SK-N-MC (cell line): ENCODE results near the gene CALCOCO1.

ENCODE experiments used
- DNase-seq: peaks from one replicate; pipeline ENCODE4 v3.0.0-alpha.2; 2011; ENCODE audit warnings: low read depth, low spot score
- H3K27ac ChIP-seq: fragments of 200-600 bp; sonication (generic); 2 replicates; pipeline ENCODE4 v1.5.1; 2016; ENCODE audit warnings: mixed run types
- H3K36me3 ChIP-seq: fragments of 200-600 bp; sonication (generic); 2 replicates; pipeline ENCODE4 v1.6.1; 2017; ENCODE audit warnings: antibody characterized with exemption, low read length, mixed read lengths; ENCODE audit not compliant: insufficient read depth
- H3K4me3 ChIP-seq: fragments of 200-600 bp; sonication (generic); 2 replicates; pipeline ENCODE4 v1.5.1; 2016
- H3K9ac ChIP-seq: fragments of 200-600 bp; sonication (generic); 2 replicates; pipeline ENCODE4 v1.8.0; 2017; ENCODE audit warnings: mixed run types, mixed read lengths; ENCODE audit not compliant: insufficient read length
- H3K9me3 ChIP-seq: fragments of 200-600 bp; sonication (generic); 2 replicates; pipeline ENCODE4 v1.6.1; 2017; ENCODE audit warnings: low read depth, mild to moderate bottlenecking, antibody characterized with exemption, low read length, moderate library complexity, mixed read lengths
- EZH2 ChIP-seq: fragments of 200-600 bp; sonication (generic); IDR thresholded peaks from one replicate; pipeline ENCODE4 v1.6.1; 2017; ENCODE audit warnings: antibody characterized with exemption
- FOXP2 ChIP-seq: optimal IDR thresholded peaks from 2 replicates; pipeline ENCODE3; 2011; ENCODE audit warnings: mild to moderate bottlenecking, moderate library complexity; ENCODE audit not compliant: insufficient read depth; ENCODE audit errors: extremely low read length, control extremely low read depth
- POLR2AphosphoS5 ChIP-seq: IDR thresholded peaks from 2 replicates; pipeline ENCODE4 v1.6.1; 2012; ENCODE audit warnings: mild to moderate bottlenecking, low read depth, low read length, borderline replicate concordance

The CALCOCO1 gene

GRCh38 chr12:53754633-53755264 lies 27.5 kb upstream of the CALCOCO1 start:
- TF ChIP-seq FOXP2: no peak
- TF ChIP-seq EZH2: no peak
- TF ChIP-seq POLR2AphosphoS5: no peak
- Histone ChIP-seq H3K9me3 (no peaks in the 10 kb centered on the region), H3K9ac (peak overlapping the region; percentile 41), H3K27ac (peak overlapping the region; percentile 42; the same call in 1 of the 2 replicates), H3K36me3 (no peaks in the 10 kb centered on the region), H3K4me3 (peak overlapping the region; percentile 59)
- DNase-seq: no peak

GRCh38 chr12:53754188-53754585 lies 26.9 kb upstream of the CALCOCO1 start:
- no peaks in the 10 kb centered on the region for H3K36me3 ChIP-seq
- H3K9me3 ChIP-seq: no peaks in the 10 kb centered on the region
- peak overlapping the region; percentile 59 for H3K4me3 ChIP-seq
- no peak for DNase-seq
- H3K9ac ChIP-seq: no peak overlapping the region
- peak overlapping the region; percentile 42; the same call in 1 of the 2 replicates for H3K27ac ChIP-seq
- TF ChIP-seq EZH2 (no peak), POLR2AphosphoS5 (no peak), FOXP2 (no peak)

GRCh38 chr12:53752621-53753020 lies 25.4 kb upstream of the CALCOCO1 start:
- TF ChIP-seq FOXP2 (no peak), POLR2AphosphoS5 (no peak), EZH2 (no peak)
- no peak for DNase-seq
- H3K27ac ChIP-seq: no peak overlapping the region

GRCh38 chr12:53752192-53752601 lies 24.9 kb upstream of the CALCOCO1 start:
- H3K36me3 ChIP-seq: no peaks in the 10 kb centered on the region
- no peaks in the 10 kb centered on the region for H3K9me3 ChIP-seq
- no peak overlapping the region for H3K4me3 ChIP-seq
- no peak overlapping the region for H3K9ac ChIP-seq
- TF ChIP-seq EZH2: no peak
- TF ChIP-seq POLR2AphosphoS5: no peak
- TF ChIP-seq FOXP2: no peak
- H3K27ac ChIP-seq: no peak overlapping the region
- no peak for DNase-seq

More at GRCh38 chr12:53752621-53753020, 25.4 kb upstream of the CALCOCO1 start:
- no peak overlapping the region for H3K9ac ChIP-seq
- no peak overlapping the region for H3K4me3 ChIP-seq
- H3K36me3 ChIP-seq: no peaks in the 10 kb centered on the region
- H3K9me3 ChIP-seq: no peaks in the 10 kb centered on the region

GRCh38 chr12:53751336-53752191 lies 24.3 kb upstream of the CALCOCO1 start, which contains the start of gene CISTR:
Gene CISTR (minus strand): TSS chr12:53751979.
- Histone ChIP-seq H3K27ac (no peak within 1 kb of the TSS), H3K36me3 (no peaks in the 10 kb centered on the region), H3K4me3 (peak within 1 kb of the TSS; percentile 64), H3K9me3 (no peaks in the 10 kb centered on the region), H3K9ac (no peak within 1 kb of the TSS)
- TF ChIP-seq POLR2AphosphoS5: peak; percentile 28; the same call in 1 of the 2 replicates
- no peak for TF ChIP-seq EZH2
- no peak for DNase-seq

- no peaks in the 10 kb centered on the region for H3K36me3 ChIP-seq
- no peak overlapping the region for H3K27ac ChIP-seq
- no peak overlapping the region for H3K9ac ChIP-seq
- peak overlapping the region; percentile 64; the same call in 1 of the 2 replicates for H3K4me3 ChIP-seq
- no peaks in the 10 kb centered on the region for H3K9me3 ChIP-seq
- no peak for TF ChIP-seq POLR2AphosphoS5
- no peak for TF ChIP-seq FOXP2
- no peak for TF ChIP-seq EZH2
- no peak for DNase-seq
These were observed 23.6 kb upstream of the CALCOCO1 start for GRCh38 chr12:53750812-53751335.

GRCh38 chr12:53749986-53750811 lies 22.9 kb upstream of the CALCOCO1 start:
- no peak for TF ChIP-seq EZH2
- TF ChIP-seq POLR2AphosphoS5: no peak
- no peak for TF ChIP-seq FOXP2
- Histone ChIP-seq H3K27ac (no peak overlapping the region), H3K9ac (no peak overlapping the region)

More at GRCh38 chr12:53749986-53750811, 22.9 kb upstream of the CALCOCO1 start:
- no peaks in the 10 kb centered on the region for H3K9me3 ChIP-seq
- H3K4me3 ChIP-seq: no peak overlapping the region
- no peak for DNase-seq
- H3K36me3 ChIP-seq: no peaks in the 10 kb centered on the region
